IgD-negative memory B cell (primary cell): ENCODE measurements around the gene TEAD4. TPM values are rescaled to one million over a fixed set of nuclear protein-coding genes. Genes with fewer than 3 reads are reported as not detected.
A peak's percentile ranks its signal among the peaks of the same experiment; 100 is the strongest.

Experiments used
- H3K27ac Mint-ChIP-seq, 3 donors: one replicate each; pipeline ENCODE4 v1.8.0; 2020 to 2022; ENCODE audit warnings: mild to moderate bottlenecking in 3 of 3, mixed read lengths in 3 of 3, moderate library complexity in 1 of 3
- H3K27me3 Mint-ChIP-seq: one replicate; pipeline ENCODE4 v1.8.0; 2021; ENCODE audit warnings: mixed read lengths
- H3K36me3 Mint-ChIP-seq: one replicate; pipeline ENCODE4 v1.8.0; 2020; ENCODE audit warnings: mild to moderate bottlenecking, mixed read lengths
- H3K4me1 Mint-ChIP-seq, 3 donors: one replicate each; pipeline ENCODE4 v1.8.0; 2020 to 2022; ENCODE audit warnings: mixed read lengths in 3 of 3, mild to moderate bottlenecking in 1 of 3
- H3K4me3 Mint-ChIP-seq, 4 donors: one replicate each; pipeline ENCODE4 v1.8.0; 2020 to 2022; ENCODE audit warnings: mild to moderate bottlenecking in 4 of 4, mixed read lengths in 4 of 4, moderate library complexity in 3 of 4
- H3K9me3 Mint-ChIP-seq, 3 donors: one replicate each; pipeline ENCODE4 v1.8.0; 2020 to 2021; ENCODE audit warnings: mixed read lengths in 3 of 3, mild to moderate bottlenecking in 1 of 3
- polyA plus RNA-seq: library from polyadenylated mRNA; unstranded; fragments of 300-500 nt; fragmentation: Illumina TruSeq; gene quantifications from one replicate; pipeline ENCODE4 v1.2.3, GENCODE V29; 2021

TEAD4 gene
- polyA plus RNA-seq, 1 donor from 2014 or later: not detected

GRCh38 chr12:3077572-3078081, 118.4 kb downstream of the TEAD4 start:
- H3K4me3 Mint-ChIP-seq: peak overlapping the region; percentile 78 to 91 (median 86)
- H3K27ac Mint-ChIP-seq: peak overlapping the region in 1 of 3 donors; percentile 75
- H3K9me3 Mint-ChIP-seq: no peaks in the 10 kb centered on the region
- peaks cover 0 to 6% (median 3%) of the 10 kb centered on the region in 3 donors for H3K4me1 Mint-ChIP-seq
- no peaks in the 10 kb centered on the region for H3K36me3 Mint-ChIP-seq
- peaks cover 19% of the 10 kb centered on the region for H3K27me3 Mint-ChIP-seq

DNA sequence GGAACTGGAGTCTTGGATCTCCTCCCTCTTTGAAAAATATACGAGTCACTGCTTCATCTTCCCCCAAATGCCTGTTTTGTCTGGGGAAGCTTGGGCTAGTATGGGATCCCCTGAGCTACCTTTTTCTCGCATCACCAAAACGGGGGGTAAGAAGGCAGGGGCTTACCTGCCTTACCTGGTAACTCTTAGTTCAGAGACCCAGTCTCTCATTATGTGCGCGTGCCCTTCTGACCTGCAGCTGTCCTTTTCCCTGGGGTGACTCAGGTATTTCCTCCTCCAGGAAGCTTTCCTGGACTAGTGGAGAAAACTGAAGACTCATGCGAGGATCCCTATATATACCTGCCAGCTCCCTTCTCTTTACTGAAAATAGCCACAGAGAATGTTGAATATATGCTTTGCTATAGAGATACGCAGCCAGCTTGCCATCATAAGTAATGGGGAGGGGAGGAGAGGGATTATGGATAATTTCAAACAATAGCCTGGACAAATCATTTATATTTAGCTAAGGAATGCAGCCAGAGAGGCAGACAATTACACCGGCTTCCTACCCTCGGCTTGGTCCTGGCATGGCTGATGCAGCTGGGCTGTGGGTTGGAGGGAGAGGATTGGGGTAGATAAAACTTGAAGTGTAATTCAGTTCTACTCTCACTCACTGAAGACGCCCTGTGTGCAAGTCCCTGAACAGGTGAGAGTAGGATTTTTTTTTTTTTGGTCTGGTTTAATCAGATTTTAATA, 119.1 kb downstream of the TEAD4 start:
- H3K4me3 Mint-ChIP-seq: peak overlapping the region; percentile 78 to 91 (median 86)
- H3K9me3 Mint-ChIP-seq: peaks cover 0 to 3% (median 2%) of the 10 kb centered on the region in 3 donors
- peak overlapping the region in 1 of 3 donors; percentile 75 for H3K27ac Mint-ChIP-seq
- H3K4me1 Mint-ChIP-seq: peaks cover 0 to 6% (median 3%) of the 10 kb centered on the region in 3 donors
- H3K36me3 Mint-ChIP-seq: no peaks in the 10 kb centered on the region
- H3K27me3 Mint-ChIP-seq: peaks cover 18% of the 10 kb centered on the region

DNA sequence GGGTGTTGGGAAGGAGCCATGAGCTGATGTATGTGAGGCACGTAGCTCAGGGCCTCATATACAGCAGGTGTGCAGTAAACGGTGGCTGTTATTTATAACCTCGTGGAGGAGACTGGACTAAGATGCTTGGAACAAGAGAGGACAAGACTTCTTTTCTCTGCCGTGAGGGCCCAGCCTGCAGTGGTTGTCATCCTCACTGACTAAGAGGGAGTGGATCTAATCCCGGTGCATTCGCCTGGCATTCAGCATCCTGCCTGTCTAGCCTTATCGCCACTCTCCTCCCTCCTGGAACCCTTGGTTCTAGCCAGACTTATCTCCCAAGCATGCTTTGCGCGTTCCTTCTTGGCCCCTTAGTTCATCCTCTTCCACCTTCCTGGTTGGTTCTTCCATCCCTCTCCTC, 121.9 kb downstream of the TEAD4 start:
- H3K27me3 Mint-ChIP-seq: peaks cover 7% of the 10 kb centered on the region
- peaks cover 0 to 6% (median 1%) of the 10 kb centered on the region in 3 donors for H3K4me1 Mint-ChIP-seq
- H3K36me3 Mint-ChIP-seq: no peaks in the 10 kb centered on the region
- no peak overlapping the region for H3K27ac Mint-ChIP-seq
- no peak overlapping the region for H3K4me3 Mint-ChIP-seq
- peaks cover 0 to 6% (median 2%) of the 10 kb centered on the region in 3 donors for H3K9me3 Mint-ChIP-seq

- Mint-ChIP-seq H3K4me3 (no peak overlapping the region), H3K4me1 (peaks cover 0 to 6% (median 0%) of the 10 kb centered on the region in 3 donors), H3K9me3 (peaks cover 0 to 6% (median 4%) of the 10 kb centered on the region in 3 donors), H3K36me3 (no peaks in the 10 kb centered on the region), H3K27ac (no peak overlapping the region), H3K27me3 (peaks cover 9% of the 10 kb centered on the region)
These were observed 122.7 kb downstream of the TEAD4 start for GRCh38 chr12:3081886-3082285.

DNA sequence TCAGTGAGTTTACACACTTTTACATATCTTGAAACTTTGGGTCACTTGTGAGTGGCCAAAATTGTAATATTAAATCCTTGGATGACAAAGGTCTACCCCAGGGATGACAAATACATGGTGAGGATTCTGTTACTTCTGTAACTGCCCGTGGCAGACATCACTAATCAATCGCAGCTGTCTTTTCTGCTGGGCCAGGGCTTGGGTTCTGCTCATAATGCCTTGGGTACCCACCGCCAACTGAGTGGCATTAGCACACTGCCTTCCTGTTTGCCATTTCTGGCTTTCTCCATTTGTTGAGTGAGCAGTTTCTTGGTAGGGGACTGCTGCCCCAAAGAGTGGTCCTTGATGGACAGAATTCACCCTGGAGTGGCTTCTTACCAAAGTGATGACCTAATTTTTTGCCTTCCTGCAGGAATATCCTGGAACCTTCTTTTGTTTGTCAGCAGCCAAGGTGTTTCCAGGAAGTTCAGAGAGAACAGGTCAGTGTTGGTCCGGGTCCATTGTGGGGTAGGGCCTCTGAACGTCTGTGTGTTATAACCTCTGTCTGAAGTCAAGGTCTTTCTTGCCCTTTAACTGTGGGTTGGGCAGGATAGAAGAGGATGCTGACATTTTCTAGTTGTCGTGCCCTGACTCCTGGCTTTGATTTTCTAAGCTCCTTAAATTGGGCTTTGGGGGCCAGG, 124.2 kb downstream of the TEAD4 start:
- Mint-ChIP-seq H3K36me3 (no peaks in the 10 kb centered on the region), H3K27me3 (peaks cover 8% of the 10 kb centered on the region), H3K4me3 (no peak overlapping the region), H3K27ac (peak overlapping the region in 1 of 3 donors; percentile 47), H3K4me1 (no peaks in the 10 kb centered on the region), H3K9me3 (peaks cover 0 to 6% (median 4%) of the 10 kb centered on the region in 3 donors)

- H3K27me3 Mint-ChIP-seq: peaks cover 8% of the 10 kb centered on the region
- H3K27ac Mint-ChIP-seq: no peak overlapping the region
- peaks cover 0 to 6% (median 4%) of the 10 kb centered on the region in 3 donors for H3K9me3 Mint-ChIP-seq
- no peak overlapping the region for H3K4me3 Mint-ChIP-seq
- no peaks in the 10 kb centered on the region for H3K4me1 Mint-ChIP-seq
- no peaks in the 10 kb centered on the region for H3K36me3 Mint-ChIP-seq
These were observed 124.7 kb downstream of the TEAD4 start for GRCh38 chr12:3083921-3084347.

DNA sequence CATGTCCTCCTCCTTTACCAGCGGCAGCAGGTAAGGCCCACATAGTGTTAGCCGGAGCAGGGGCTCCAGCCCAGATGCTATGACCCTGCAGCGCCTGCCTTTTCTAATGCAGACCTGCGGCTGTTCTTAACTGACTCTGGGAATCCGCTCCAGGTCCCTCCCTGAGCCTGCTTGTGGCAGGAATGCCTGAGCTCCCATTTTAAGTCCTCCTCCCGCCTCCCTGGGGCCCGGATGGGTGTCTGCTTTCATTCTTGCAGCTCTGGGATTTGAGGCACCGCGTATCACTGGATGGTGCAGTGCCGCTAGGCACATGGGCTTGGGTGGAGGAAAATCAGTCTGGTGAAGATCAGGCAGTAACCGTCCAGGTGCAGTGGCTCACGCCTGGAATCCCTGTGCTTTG, 125.5 kb downstream of the TEAD4 start:
- H3K4me3 Mint-ChIP-seq: no peak overlapping the region
- no peaks in the 10 kb centered on the region for H3K36me3 Mint-ChIP-seq
- peaks cover 8% of the 10 kb centered on the region for H3K27me3 Mint-ChIP-seq
- peaks cover 0 to 6% (median 4%) of the 10 kb centered on the region in 3 donors for H3K9me3 Mint-ChIP-seq
- no peaks in the 10 kb centered on the region for H3K4me1 Mint-ChIP-seq
- H3K27ac Mint-ChIP-seq: no peak overlapping the region

DNA sequence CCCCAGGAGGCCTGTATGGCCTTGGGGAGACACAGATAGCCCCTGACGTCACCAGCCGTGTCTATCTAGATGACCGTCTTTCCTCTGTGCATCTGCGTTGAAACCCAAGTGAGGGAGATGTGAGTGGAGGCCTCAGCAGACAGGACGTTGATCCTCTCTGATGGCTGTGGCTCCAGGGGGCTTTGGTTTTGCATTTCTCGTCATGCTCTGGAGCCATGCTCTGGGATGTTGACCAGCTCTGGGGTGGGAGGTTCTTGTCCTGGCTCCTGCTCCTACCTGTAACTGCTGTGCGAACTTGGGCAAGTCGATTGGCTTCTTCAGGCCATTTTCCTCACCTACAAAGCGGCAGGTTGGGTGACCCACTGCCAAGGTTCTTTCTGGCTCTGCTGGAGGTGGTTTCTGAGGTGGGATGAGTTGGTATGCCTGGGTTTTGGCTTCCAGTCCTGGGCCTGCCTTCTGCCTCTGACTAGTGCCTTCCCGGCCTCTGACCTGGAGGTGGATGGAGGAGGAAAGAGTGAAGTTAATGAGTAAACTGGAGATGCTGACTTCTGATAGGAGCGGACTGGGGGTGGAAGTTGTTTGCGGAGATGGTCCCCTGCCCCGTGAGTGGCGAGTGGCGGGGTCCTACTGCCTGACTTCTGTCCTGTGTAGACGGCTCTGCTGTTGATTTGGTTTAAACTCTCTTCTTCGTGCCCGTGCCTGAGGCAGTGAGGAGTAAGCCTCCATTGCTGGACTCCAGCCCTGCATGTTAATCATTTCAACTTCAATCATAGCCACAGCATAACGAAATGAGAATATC, 126.3 kb downstream of the TEAD4 start:
- Mint-ChIP-seq H3K36me3 (no peaks in the 10 kb centered on the region), H3K4me1 (no peaks in the 10 kb centered on the region), H3K9me3 (peaks cover 0 to 6% (median 4%) of the 10 kb centered on the region in 3 donors), H3K27ac (no peak overlapping the region), H3K4me3 (no peak overlapping the region), H3K27me3 (peaks cover 8% of the 10 kb centered on the region)

GRCh38 chr12:3086211-3086610, 127.0 kb downstream of the TEAD4 start:
- Mint-ChIP-seq H3K27me3 (peaks cover 6% of the 10 kb centered on the region), H3K36me3 (no peaks in the 10 kb centered on the region), H3K4me3 (no peak overlapping the region), H3K27ac (no peak overlapping the region), H3K4me1 (no peaks in the 10 kb centered on the region), H3K9me3 (peaks cover 0 to 6% (median 4%) of the 10 kb centered on the region in 3 donors)

DNA sequence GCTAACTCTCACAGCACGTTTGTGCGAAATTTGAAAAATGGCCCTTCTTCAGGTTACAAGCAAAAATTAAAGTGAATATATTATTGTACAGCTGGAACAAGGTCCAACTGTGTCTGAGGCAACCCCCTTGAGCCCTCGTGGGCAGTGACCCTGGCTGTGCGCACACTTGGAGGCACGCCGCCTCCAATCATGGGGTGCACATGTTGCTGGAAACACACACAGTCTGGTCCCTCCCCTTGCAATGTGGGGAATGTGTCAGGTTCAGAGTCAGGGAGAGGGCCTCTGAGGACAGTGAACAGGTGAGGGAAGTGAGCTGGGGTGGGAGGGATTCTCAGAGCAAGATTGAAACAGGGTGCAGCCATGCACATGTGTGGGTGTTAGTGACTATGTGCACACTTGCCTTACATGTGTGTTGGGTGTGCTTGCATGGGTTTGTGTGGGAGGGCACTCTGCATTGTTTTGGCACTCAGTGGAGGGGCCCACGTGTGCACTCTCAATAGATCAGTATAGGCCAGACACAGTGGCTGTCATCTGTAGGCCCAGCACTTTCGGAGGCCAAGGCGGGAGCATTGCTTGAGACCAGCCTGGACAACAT, 127.6 kb downstream of the TEAD4 start:
- H3K4me1 Mint-ChIP-seq: no peaks in the 10 kb centered on the region
- H3K27ac Mint-ChIP-seq: no peak overlapping the region
- H3K4me3 Mint-ChIP-seq: no peak overlapping the region
- H3K9me3 Mint-ChIP-seq: peaks cover 0 to 6% (median 4%) of the 10 kb centered on the region in 3 donors
- peaks cover 6% of the 10 kb centered on the region for H3K27me3 Mint-ChIP-seq
- no peaks in the 10 kb centered on the region for H3K36me3 Mint-ChIP-seq

DNA sequence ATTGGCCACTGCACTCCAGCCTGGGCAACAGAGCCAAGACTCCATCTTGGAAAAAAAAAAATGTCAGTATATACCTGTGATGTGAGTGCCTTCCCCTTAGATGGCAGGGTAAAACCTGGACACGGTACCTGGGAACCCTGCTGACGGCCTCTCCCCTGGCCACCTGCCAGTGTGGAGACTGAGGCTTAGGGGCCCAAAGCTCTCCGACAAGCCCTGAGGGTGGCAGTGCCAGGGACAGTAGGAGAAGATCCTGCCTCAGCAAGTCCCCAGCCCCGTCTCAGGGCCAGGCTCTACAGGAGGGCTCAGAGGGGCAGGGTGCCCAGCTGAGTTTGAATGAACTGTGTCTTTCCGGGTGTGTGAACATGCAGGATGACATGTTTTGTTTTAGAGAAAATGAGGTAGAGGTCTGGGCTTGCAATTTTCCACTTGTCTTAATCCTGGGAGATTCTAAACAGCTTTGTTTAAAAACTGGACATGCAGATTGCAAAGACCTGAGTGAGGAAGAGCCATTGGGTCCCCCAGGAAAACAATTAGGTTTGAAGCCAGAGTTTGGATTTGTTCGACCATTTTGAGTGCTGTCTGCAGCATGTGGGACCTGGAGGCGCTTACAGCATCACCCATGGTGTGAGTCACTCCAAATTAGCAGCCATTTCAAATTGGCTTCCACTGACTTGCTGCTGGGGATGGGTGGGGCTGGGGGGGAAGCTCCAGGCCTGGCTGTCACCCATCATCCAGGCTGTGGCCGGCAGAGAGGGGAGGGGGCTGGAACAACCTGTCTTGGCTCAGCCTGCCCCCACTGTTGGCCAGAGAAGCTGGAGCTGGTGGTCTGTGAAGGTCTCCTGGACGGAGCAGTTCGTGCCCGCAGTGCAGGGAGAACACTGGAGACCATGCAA, 128.8 kb downstream of the TEAD4 start:
- H3K9me3 Mint-ChIP-seq: peaks cover 0 to 6% (median 2%) of the 10 kb centered on the region in 3 donors
- no peak overlapping the region for H3K4me3 Mint-ChIP-seq
- no peaks in the 10 kb centered on the region for H3K4me1 Mint-ChIP-seq
- H3K27ac Mint-ChIP-seq: no peak overlapping the region
- peaks cover 4% of the 10 kb centered on the region for H3K27me3 Mint-ChIP-seq
- no peaks in the 10 kb centered on the region for H3K36me3 Mint-ChIP-seq

DNA sequence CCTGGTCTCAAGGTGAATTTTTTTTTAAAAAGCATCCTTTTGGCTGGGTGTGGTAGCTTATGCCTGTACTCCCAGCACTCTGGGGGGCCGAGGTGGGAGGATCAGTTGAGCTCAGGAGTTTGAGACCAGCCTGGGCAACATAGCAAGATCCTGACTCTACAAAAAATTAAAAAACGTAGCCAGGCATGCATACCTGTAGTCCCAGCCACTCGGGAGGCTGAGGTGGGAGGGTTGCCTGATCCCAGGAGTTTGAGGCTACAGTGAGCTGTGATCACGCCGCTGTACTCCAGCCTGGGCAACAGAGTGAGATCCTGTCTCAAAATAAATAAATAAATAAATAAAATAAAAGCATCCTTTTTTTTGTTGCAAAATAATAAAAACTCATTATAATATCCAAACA, 130.4 kb downstream of the TEAD4 start:
- Mint-ChIP-seq H3K9me3 (peaks cover 0 to 2% (median 0%) of the 10 kb centered on the region in 3 donors), H3K36me3 (no peaks in the 10 kb centered on the region), H3K27ac (no peak overlapping the region), H3K4me3 (no peak overlapping the region), H3K27me3 (peaks cover 4% of the 10 kb centered on the region), H3K4me1 (no peaks in the 10 kb centered on the region)
